Cardiac muscle cell (in vitro differentiated cells and primary cell): ENCODE measurements around the gene MAMSTR. TPM values are rescaled to one million over a fixed set of nuclear protein-coding genes. Genes with fewer than 3 reads are reported as not detected.
"Not testable (repeated sequence)": the region's sequence is repeated elsewhere in the genome, so short reads cannot be mapped to it uniquely, and the experiment has no call there.

Experiments
- DNase-seq, 2 donors: peaks; one replicate each; pipeline versions ENCODE4 v3.0.0 to v3.0.0-alpha.2; 2010 to 2017; ENCODE audit warnings: low read depth in 1 of 2, low spot score in 1 of 2
- H3K27ac ChIP-seq: fragments of 200-600 bp; sonication (generic); 2 replicates; pipeline ENCODE4 v1.5.1; 2016
- H3K27me3 ChIP-seq: fragments of 200-600 bp; sonication (generic); 2 replicates; pipeline ENCODE4 v1.6.0; 2016; ENCODE audit warnings: control low read depth
- H3K36me3 ChIP-seq: fragments of 200-600 bp; sonication (generic); 2 replicates; pipeline ENCODE4 v1.5.1; 2016; ENCODE audit warnings: control low read depth
- H3K4me1 ChIP-seq: fragments of 200-600 bp; sonication (generic); 2 replicates; pipeline ENCODE4 v1.8.1; 2017; ENCODE audit warnings: low read depth, mild to moderate bottlenecking, mixed run types
- H3K4me3 ChIP-seq: fragments of 200-600 bp; sonication (generic); 2 replicates; pipeline ENCODE4 v1.5.1; 2016; ENCODE audit warnings: mild to moderate bottlenecking
- H3K9me3 ChIP-seq: fragments of 200-600 bp; sonication (generic); 2 replicates; pipeline ENCODE4 v1.5.1; 2017; ENCODE audit warnings: low read depth, mild to moderate bottlenecking, control low read depth
- CTCF ChIP-seq: IDR thresholded peaks from 2 replicates; pipeline ENCODE4 v1.5.1; 2012; ENCODE audit warnings: low read depth, mild to moderate bottlenecking, low read length
- polyA plus RNA-seq: library from polyadenylated mRNA; unstranded; fragments of >200 nt; fragmentation: Nextera tagmentation; extraction: Ambion mirVana; gene quantifications from 2 replicates; pipeline ENCODE4 v1.2.1, GENCODE V29; 2016
- total RNA-seq: library from RNA; depleted of rRNA; stranded (reverse); fragments of >200 nt; gene quantifications from 2 replicates; pipeline ENCODE4 v1.2.3, GENCODE V29; 2016

Gene MAMSTR
- total and polyA plus RNA-seq, 2 experiments from 2014 or later: 4.7 to 6.3 TPM

- H3K4me3 ChIP-seq: no peak overlapping the region
- H3K27me3 ChIP-seq: no peaks in the 10 kb centered on the region
- no peak for DNase-seq
- TF ChIP-seq CTCF: no peak
- H3K4me1 ChIP-seq: no peaks in the 10 kb centered on the region
- no peaks in the 10 kb centered on the region for H3K9me3 ChIP-seq
- no peaks in the 10 kb centered on the region for H3K36me3 ChIP-seq
- no peak overlapping the region for H3K27ac ChIP-seq
Measured at GRCh38 chr19:48687776-48688175, 31.7 kb downstream of the MAMSTR start.

- not testable (repeated sequence) for H3K36me3 ChIP-seq, DNase-seq, H3K27ac ChIP-seq, H3K9me3 ChIP-seq, H3K27me3 ChIP-seq, H3K4me1 ChIP-seq, H3K4me3 ChIP-seq
Measured at GRCh38 chr19:48686637-48687036, 32.9 kb downstream of the MAMSTR start.

- TF ChIP-seq CTCF: no peak
- Histone ChIP-seq H3K4me1 (no peaks in the 10 kb centered on the region), H3K9me3 (no peaks in the 10 kb centered on the region), H3K36me3 (no peaks in the 10 kb centered on the region), H3K27me3 (no peaks in the 10 kb centered on the region), H3K4me3 (no peak overlapping the region), H3K27ac (no peak overlapping the region)
- no peak for DNase-seq
Measured at GRCh38 chr19:48686088-48686487, 33.4 kb downstream of the MAMSTR start.

- H3K27ac ChIP-seq: no peak overlapping the region
- H3K9me3 ChIP-seq: no peaks in the 10 kb centered on the region
- H3K36me3 ChIP-seq: no peaks in the 10 kb centered on the region
- H3K27me3 ChIP-seq: no peaks in the 10 kb centered on the region
- H3K4me3 ChIP-seq: no peak overlapping the region
- DNase-seq: no peak
- H3K4me1 ChIP-seq: no peaks in the 10 kb centered on the region
- no peak for TF ChIP-seq CTCF
Measured at GRCh38 chr19:48685583-48685982, 33.9 kb downstream of the MAMSTR start.

GRCh38 chr19:48683349-48683748, 36.2 kb downstream of the MAMSTR start:
- Histone ChIP-seq H3K27ac (no peak overlapping the region), H3K4me1 (no peaks in the 10 kb centered on the region), H3K27me3 (no peaks in the 10 kb centered on the region), H3K9me3 (no peaks in the 10 kb centered on the region), H3K4me3 (no peak overlapping the region), H3K36me3 (no peaks in the 10 kb centered on the region)
- TF ChIP-seq CTCF: no peak
- DNase-seq: peak in 1 of 2 donors; percentile 65

DNA sequence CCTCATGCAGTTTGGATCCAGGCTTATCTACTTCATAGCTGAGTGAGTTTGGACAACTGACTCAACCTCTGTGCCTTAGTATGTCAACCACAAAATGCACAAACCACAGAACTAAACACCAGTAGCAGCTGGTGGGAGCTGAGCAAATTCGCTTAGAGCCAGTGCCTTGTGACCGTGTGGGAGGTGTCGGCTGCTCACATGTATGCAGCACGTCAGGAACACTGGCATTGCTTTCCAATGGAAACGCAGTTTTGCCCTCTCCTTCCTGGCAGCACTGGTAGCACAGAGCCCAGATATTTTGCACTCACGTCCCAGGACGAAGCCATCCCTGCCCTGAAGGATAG, 38.4 kb downstream of the MAMSTR start:
- no peak overlapping the region for H3K27ac ChIP-seq
- no peaks in the 10 kb centered on the region for H3K36me3 ChIP-seq
- H3K9me3 ChIP-seq: no peaks in the 10 kb centered on the region
- peak in 1 of 2 donors; percentile 93 for DNase-seq
- no peaks in the 10 kb centered on the region for H3K4me1 ChIP-seq
- H3K27me3 ChIP-seq: no peaks in the 10 kb centered on the region
- H3K4me3 ChIP-seq: no peak overlapping the region
- no peak for TF ChIP-seq CTCF
